HG03045 (cell line): ENCODE data around the gene CPTP.
A peak's percentile ranks its signal among the peaks of the same experiment; 100 is the strongest.
"Not testable (repeated sequence)": the region's sequence is repeated elsewhere in the genome, so short reads cannot be mapped to it uniquely, and the experiment has no call there.

Experiments used
- ATAC-seq: cut with Tn5 transposase; IDR thresholded peaks from one replicate; pipeline ENCODE4 v1.9.1; 2021; ENCODE audit warnings: mild to moderate bottlenecking, moderate library complexity; ENCODE audit not compliant: unreplicated experiment

CPTP gene

DNA sequence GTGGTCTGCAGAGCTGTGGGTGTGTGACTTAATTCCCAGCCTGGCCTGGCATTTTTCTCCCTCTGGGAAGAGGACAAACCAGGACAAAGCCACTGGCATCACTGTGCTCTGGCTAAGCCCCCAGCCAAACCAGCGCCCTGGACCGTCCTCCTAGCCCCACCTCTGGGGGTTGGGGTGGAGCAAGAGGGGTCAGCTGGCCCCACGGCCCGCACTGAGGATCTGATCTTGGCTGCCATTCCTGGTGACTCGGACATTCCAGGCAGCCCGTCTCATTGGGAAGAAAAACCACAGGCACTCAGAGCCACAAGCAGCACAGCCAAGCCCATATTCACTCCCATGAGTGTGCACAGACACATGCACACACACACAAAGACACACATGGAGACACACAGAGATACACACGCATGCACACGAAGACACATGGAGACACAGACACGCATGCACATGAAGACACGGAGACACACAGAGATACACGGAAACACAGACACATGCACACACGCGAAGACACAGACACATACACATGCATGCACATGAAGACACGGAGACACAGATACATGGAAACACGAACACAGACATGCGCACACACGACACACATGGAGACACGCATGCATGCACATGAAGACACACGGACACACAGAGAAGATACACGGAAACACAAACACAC, 36.0 kb downstream of the CPTP start:
- ATAC-seq: no peak

GRCh38 chr1:1361233-1361981, 36.8 kb downstream of the CPTP start:
- no peak for ATAC-seq

DNA sequence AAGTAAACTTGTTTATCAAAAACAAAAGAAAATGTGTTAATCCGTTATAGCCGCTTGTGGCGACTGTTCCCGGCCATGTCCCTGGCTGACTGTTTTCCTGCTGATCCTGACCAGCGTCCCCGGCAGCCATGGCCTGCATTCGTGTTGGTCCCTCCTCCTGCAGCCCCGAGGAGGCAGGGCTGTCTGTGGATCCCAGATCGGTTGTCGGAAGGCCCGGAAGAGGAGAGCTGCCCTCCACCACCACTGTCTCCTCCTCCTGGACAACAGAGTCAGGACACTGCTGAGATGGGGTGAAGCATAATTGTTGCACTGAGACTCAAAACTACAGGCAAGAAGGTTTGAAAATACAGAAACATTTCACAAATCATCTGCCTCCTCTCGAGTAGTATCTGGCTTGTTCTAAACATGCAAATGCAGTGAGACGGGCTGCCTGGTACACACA, 37.4 kb downstream of the CPTP start:
- no peak for ATAC-seq

- no peak for ATAC-seq
Measured at GRCh38 chr1:1364266-1364665, 39.7 kb downstream of the CPTP start.

GRCh38 chr1:1365875-1366698, 41.5 kb downstream of the CPTP start:
- ATAC-seq: no peak

DNA sequence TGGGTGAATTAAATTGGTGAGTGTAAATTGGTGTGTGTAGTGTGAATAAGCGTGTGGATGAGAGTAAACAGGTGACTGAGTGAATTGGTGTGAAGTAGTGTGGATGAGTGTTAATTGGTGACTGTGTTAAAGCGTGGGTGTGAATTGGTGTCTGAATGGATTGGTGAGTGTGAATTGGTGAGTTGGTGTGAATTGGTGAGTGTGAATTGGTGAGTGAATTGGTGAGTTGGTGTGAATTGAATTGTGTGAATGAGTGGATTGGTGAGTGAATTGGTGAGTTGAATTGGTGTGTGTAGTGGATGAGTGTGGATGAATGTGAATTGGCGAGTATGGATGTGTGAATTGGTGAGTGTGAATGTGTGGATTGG, 42.1 kb downstream of the CPTP start:
- no peak for ATAC-seq

DNA sequence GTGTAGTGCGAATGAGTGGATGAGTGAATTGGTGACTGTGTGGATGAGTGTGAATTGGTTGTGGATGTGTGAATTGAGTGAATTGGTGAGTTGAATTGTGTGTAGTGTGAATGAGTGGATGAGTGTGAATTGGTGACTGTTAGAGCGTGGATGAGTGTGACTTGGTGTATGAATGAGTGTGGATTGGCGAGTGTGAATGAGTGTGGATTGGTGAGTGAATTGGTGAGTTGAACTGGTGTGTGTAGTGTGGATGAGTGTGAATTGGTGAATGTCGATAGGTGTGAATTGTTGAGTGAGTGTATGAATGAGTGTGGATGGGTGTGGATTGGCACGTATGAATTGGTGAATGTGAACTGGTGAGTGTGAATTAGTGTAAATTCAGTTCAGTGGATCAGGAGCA, 42.7 kb downstream of the CPTP start:
- no peak for ATAC-seq

DNA sequence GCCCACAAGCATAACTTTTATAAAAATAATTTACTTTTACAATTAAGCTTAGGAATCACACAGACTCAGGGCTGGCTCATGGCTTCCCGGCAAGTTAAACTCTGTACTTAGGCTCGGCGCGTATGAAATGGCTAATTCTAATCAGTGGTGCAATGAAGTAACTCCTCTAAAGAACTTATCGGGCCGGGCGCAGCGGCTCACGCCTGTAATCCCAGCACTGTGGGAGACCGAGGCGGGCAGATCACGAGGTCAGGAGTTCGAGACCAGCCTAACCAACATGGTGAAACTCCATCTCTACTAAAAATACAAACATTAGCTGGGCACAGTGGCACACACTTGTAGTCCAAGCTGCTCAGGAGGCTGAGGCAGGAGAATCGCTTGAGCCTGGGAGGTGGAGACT, 45.5 kb downstream of the CPTP start:
- ATAC-seq: not testable (repeated sequence)

GRCh38 chr1:1370771-1371300, 46.2 kb downstream of the CPTP start:
- no peak for ATAC-seq

- ATAC-seq: no peak
Measured at GRCh38 chr1:1371364-1371745, 46.8 kb downstream of the CPTP start.

- ATAC-seq: no peak
Measured at GRCh38 chr1:1371746-1372711, 47.4 kb downstream of the CPTP start.

DNA sequence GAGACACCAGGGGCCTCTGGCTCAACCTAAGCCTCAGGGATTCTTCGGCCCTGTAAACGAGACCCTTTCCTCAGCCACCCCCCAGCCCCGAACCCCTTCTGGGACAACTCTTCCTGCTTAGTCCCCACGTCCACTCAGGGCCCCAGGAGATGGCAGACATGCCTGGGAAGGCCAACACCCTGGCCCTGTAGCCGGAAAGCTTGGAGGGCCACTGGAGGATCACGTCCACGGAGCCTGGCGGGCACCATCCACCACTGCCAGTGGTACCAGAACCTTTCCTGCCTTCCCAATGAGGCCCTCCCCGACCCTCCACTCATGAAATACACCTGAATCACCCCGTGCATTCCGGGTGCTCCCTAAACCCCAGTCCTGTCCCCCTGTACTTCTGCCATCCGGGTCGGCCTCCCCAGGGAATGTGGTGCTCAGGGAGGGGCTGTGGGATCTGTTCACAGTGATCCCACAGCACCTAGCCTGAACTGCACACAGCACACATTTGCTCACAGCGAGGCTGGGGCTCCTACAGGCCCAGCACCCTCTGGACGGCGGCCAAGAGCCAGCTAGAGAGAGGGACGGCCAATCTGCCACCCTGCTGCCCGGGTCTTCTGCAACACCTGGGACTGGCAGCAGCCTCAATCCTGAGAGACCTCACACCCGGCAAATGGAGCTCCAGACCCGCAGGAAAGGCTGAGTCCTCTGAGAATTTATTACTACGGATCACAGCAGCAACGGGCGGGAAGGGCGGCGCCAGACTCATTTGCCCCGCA, 48.6 kb downstream of the CPTP start:
- ATAC-seq: no peak

- no peak for ATAC-seq
Measured at GRCh38 chr1:1373815-1374588, 49.4 kb downstream of the CPTP start.

DNA sequence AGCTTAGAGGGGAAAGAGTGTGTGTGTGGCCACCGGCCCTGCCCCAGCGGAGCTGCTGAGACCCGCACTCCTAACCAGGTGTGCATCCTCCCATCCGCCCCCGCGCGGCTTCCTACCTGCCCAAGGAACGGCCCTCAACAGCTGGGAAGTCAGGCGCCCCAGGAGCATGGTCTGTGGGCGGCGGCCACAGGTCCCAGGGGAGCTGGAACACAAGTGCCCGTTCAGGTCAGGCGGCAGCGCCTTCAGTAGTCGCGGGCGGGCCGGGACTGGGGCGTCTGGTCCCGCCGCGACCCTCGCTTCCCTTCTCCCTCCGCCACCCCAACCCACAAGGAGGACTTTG, 50.0 kb downstream of the CPTP start:
- no peak for ATAC-seq

- peak; percentile 82 for ATAC-seq
Measured at GRCh38 chr1:1374929-1375662, 50.5 kb downstream of the CPTP start, which contains the start of gene AURKAIP1. Gene AURKAIP1 (minus strand): TSS chr1:1375207. CDS start chr1:1374756, 451 bp downstream.

DNA sequence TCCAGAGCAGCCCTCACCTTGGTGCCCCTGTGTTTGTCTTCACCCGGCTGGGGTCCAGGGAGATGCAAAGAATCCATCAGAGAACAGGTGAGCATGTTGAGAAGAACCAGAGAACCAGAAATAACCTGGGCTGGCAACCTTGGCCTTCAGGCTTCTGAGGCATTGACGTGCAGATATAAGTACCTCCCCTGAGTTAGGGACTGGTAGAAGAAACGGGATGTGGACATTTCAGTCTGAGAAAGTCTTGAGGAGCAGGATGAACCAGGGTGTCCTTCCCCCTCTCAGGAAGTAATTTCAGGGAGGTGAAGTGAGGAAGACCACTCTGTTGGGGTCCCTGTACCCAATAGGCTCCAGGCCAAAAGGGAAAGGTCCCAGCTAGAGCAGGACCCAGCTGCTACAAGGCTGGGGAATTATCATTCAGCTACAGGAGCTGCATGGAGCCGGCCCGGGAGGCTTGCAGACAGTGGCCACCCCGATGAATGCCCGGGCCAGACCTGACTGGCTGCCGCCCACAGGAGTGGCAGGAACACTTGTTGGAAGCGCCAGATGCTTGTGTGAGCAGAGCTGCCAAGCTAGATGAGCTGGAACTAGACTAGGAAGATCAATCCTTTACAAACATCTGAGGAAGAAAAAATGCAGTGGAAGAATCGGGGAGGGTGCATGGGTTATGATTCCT, 52.1 kb downstream of the CPTP start:
- no peak for ATAC-seq

GRCh38 chr1:1377540-1378205, 53.1 kb downstream of the CPTP start:
- no peak for ATAC-seq
